Measurements from ENCODE around the gene XYLT1. TPM values are rescaled to one million over a fixed set of nuclear protein-coding genes. Genes with fewer than 3 reads are reported as not detected.

XYLT1 gene
- total and polyA plus RNA-seq, 9 of the 15 experiments (the other 6 are each of a cell fraction or from before 2014, with no cell fraction given), result 0.03 to 0.09 (median 0.08) TPM; not detected in 6

GRCh38 chr16:17072104-17072503, 398.7 kb downstream of the XYLT1 start:
- POLR2A ChIA-PET, result no interaction called here

More at GRCh38 chr16:17072104-17072503, 398.7 kb downstream of the XYLT1 start:
- no peak overlapping the region for H3K4me2 ChIP-seq (ENCODE audit: insufficient read depth, low read length)
- H3K4me3 ChIP-seq, result no peak overlapping the region
- in situ Hi-C loops (cut with MboI) (no loop called here), intact Hi-C loops (cut with micrococcal nuclease) (no loop called here)
- peaks cover 0 to 3% of the 10 kb centered on the region in 2 experiments; a peak in 2 of 5 replicates for H3K4me1 ChIP-seq (replicated peaks in 1 of 2; ENCODE audit: control insufficient read depth in 2 of 2, insufficient read depth in 2 of 2, low read length in 2 of 2)
- H3K27me3 ChIP-seq (ENCODE audit: control insufficient read depth in 2 of 2, insufficient read depth in 2 of 2, low read length in 2 of 2), result no peaks in the 10 kb centered on the region
- TF ChIP-seq SREBF2 (CRISPR knock-in tag; IDR thresholded peaks at IDR 0.05), result no peak
- TF ChIP-seq ARID3A (IDR thresholded peaks at IDR 0.05; ENCODE audit: borderline replicate concordance, low read depth, low read length), result no peak
- TF ChIP-seq, protein P1, sequence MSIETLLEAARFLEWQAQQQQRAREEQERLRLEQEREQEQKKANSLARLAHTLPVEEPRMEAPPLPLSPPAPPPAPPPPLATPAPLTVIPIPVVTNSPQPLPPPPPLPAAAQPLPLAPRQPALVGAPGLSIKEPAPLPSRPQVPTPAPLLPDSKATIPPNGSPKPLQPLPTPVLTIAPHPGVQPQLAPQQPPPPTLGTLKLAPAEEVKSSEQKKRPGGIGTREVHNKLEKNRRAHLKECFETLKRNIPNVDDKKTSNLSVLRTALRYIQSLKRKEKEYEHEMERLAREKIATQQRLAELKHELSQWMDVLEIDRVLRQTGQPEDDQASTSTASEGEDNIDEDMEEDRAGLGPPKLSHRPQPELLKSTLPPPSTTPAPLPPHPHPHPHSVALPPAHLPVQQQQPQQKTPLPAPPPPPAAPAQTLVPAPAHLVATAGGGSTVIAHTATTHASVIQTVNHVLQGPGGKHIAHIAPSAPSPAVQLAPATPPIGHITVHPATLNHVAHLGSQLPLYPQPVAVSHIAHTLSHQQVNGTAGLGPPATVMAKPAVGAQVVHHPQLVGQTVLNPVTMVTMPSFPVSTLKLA (conservative IDR thresholded peaks at IDR 0.05), result no peak
- TF ChIP-seq KHSRP (IDR thresholded peaks at IDR 0.05), result no peak
- TF ChIP-seq HDAC8 (tag; IDR thresholded peaks at IDR 0.05), result no peak
- TF ChIP-seq E2F3 (CRISPR knock-in tag; IDR thresholded peaks at IDR 0.05), result no peak
- no peak for TF ChIP-seq CTBP1 (IDR thresholded peaks at IDR 0.05; ENCODE audit: borderline replicate concordance)
- no peak for TF ChIP-seq DDX20 (tag; IDR thresholded peaks at IDR 0.05; ENCODE audit: low read depth)
- TF ChIP-seq, protein P2, sequence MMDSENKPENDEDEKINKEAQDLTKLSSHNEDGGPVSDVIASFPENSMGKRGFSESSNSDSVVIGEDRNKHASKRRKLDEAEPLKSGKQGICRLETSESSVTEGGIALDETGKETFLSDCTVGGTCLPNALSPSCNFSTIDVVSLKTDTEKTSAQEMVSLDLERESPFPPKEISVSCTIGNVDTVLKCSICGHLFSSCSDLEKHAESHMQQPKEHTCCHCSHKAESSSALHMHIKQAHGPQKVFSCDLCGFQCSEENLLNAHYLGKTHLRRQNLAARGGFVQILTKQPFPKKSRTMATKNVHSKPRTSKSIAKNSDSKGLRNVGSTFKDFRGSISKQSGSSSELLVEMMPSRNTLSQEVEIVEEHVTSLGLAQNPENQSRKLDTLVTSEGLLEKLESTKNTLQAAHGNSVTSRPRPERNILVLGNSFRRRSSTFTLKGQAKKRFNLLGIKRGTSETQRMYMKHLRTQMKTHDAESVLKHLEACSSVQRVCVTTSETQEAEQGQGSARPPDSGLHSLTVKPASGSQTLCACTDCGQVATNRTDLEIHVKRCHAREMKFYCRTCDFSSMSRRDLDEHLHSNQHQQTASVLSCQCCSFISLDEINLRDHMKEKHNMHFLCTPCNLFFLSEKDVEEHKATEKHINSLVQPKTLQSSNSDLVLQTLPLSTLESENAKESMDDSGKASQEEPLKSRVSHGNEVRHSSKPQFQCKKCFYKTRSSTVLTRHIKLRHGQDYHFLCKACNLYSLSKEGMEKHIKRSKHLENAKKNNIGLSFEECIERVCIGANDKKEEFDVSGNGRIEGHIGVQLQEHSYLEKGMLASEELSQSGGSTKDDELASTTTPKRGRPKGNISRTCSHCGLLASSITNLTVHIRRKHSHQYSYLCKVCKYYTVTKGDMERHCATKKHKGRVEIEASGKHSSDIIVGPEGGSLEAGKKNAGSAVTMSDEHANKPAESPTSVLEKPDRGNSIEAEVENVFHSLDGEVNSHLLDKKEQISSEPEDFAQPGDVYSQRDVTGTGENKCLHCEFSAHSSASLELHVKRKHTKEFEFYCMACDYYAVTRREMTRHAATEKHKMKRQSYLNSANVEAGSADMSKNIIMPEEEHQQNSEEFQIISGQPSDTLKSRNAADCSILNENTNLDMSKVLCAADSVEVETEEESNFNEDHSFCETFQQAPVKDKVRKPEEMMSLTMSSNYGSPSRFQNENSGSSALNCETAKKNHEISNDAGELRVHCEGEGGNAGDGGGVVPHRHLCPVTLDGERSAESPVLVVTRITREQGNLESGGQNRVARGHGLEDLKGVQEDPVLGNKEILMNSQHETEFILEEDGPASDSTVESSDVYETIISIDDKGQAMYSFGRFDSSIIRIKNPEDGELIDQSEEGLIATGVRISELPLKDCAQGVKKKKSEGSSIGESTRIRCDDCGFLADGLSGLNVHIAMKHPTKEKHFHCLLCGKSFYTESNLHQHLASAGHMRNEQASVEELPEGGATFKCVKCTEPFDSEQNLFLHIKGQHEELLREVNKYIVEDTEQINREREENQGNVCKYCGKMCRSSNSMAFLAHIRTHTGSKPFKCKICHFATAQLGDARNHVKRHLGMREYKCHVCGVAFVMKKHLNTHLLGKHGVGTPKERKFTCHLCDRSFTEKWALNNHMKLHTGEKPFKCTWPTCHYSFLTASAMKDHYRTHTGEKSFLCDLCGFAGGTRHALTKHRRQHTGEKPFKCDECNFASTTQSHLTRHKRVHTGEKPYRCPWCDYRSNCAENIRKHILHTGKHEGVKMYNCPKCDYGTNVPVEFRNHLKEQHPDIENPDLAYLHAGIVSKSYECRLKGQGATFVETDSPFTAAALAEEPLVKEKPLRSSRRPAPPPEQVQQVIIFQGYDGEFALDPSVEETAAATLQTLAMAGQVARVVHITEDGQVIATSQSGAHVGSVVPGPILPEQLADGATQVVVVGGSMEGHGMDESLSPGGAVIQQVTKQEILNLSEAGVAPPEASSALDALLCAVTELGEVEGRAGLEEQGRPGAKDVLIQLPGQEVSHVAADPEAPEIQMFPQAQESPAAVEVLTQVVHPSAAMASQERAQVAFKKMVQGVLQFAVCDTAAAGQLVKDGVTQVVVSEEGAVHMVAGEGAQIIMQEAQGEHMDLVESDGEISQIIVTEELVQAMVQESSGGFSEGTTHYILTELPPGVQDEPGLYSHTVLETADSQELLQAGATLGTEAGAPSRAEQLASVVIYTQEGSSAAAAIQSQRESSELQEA (IDR thresholded peaks at IDR 0.05; ENCODE audit: low read depth), result no peak
- TF ChIP-seq ZNF165 (CRISPR knock-in tag; IDR thresholded peaks at IDR 0.05; ENCODE audit: borderline replicate concordance), result no peak
- TF ChIP-seq SETDB1 (IDR thresholded peaks at IDR 0.05; ENCODE audit: low read length), result no peak
- TF ChIP-seq ZBED1 (IDR thresholded peaks at IDR 0.05), result no peak
- H2AFZ ChIP-seq (ENCODE audit: low read depth, low read length), result no peak overlapping the region
- no peaks in the 10 kb centered on the region for H3K36me3 ChIP-seq (ENCODE audit: control insufficient read depth, insufficient read depth, low read length)
- H3K9ac ChIP-seq (ENCODE audit: insufficient read depth in 1 of 2, low read depth in 2 of 2, low read length in 2 of 2), result no peak overlapping the region
- CTCF ChIA-PET (ENCODE audit: low intra/inter-chr PET ratio), result no interaction called here
- H3K9me1 ChIP-seq (ENCODE audit: control insufficient read depth, insufficient read depth, low read length), result no peaks in the 10 kb centered on the region
- ATAC-seq, result no peak
- DNase-seq (ENCODE audit: extremely low read depth in 1 of 4, low spot score in 3 of 4), result no peak
- H3K27ac ChIP-seq (ENCODE audit: extremely low read depth, low read depth, low read length), result no peak overlapping the region
- no TSS peak for BruUV-seq (replicated peaks)
- WGBS (ENCODE audit: insufficient coverage, low coverage, missing lambda C conversion rate), result 31% methylated on average over 2 of the region's 2 CpGs
- no peaks in the 10 kb centered on the region for H3K9me3 ChIP-seq (replicated peaks; ENCODE audit: control insufficient read depth, insufficient read depth, low read depth, low read length)
- peaks cover 17% of the 10 kb centered on the region for H4K20me1 ChIP-seq (replicated peaks; ENCODE audit: control insufficient read depth, insufficient read depth, low read length)
- FAIRE-seq, result no peak
- H3K79me2 ChIP-seq (ENCODE audit: control insufficient read depth, insufficient read depth, low read length), result no peaks in the 10 kb centered on the region

All from K562 (cell line).